GM21390 (cell line): ENCODE results near the gene ATP11A.

Source experiments
- ATAC-seq: cut with Tn5 transposase; IDR thresholded peaks from one replicate; pipeline ENCODE4 v1.9.1; 2021; ENCODE audit not compliant: unreplicated experiment

ATP11A gene

GRCh38 chr13:112888238-112889111 lies 198.6 kb downstream of the ATP11A start:
- no peak for ATAC-seq

GRCh38 chr13:112889351-112890290 lies 199.8 kb downstream of the ATP11A start:
- ATAC-seq, result no peak

- ATAC-seq, result no peak
These were observed 200.7 kb downstream of the ATP11A start for GRCh38 chr13:112890316-112891145.

GRCh38 chr13:112891477-112892401 lies 201.9 kb downstream of the ATP11A start:
- no peak for ATAC-seq

- ATAC-seq, result no peak
These were observed 202.8 kb downstream of the ATP11A start for GRCh38 chr13:112892426-112893206.

GRCh38 chr13:112893207-112893569 lies 203.3 kb downstream of the ATP11A start:
- no peak for ATAC-seq

- peak; percentile 54 for ATAC-seq
These were observed 204.0 kb downstream of the ATP11A start for GRCh38 chr13:112893570-112894422.

- ATAC-seq, result peak; percentile 14
These were observed 204.5 kb downstream of the ATP11A start for GRCh38 chr13:112894423-112894672.

- no peak for ATAC-seq
These were observed 205.0 kb downstream of the ATP11A start for GRCh38 chr13:112894673-112895481.

- no peak for ATAC-seq
These were observed 206.0 kb downstream of the ATP11A start for GRCh38 chr13:112895521-112896465.

GRCh38 chr13:112896736-112897602 lies 207.1 kb downstream of the ATP11A start:
- no peak for ATAC-seq

GRCh38 chr13:112897603-112897955 lies 207.7 kb downstream of the ATP11A start:
- no peak for ATAC-seq

GRCh38 chr13:112897956-112898620 lies 208.2 kb downstream of the ATP11A start:
- no peak for ATAC-seq

- no peak for ATAC-seq
These were observed 208.9 kb downstream of the ATP11A start for GRCh38 chr13:112898621-112899280.
